KMS-11 (cell line): Measurements from ENCODE around the gene CCL4.
"Not testable (repeated sequence)": the region's sequence is repeated elsewhere in the genome, so short reads cannot be mapped to it uniquely, and the experiment has no call there.

Experiments used
- H2AFZ ChIP-seq: fragments of 200-600 bp; sonication (generic); 2 replicates; pipeline ENCODE4 v1.6.1; 2016; ENCODE audit warnings: antibody characterized with exemption, mixed run types, low read depth
- H3K27ac ChIP-seq: fragments of 200-600 bp; sonication (generic); 2 replicates; pipeline ENCODE4 v1.6.1; 2016; ENCODE audit warnings: mild to moderate bottlenecking, mixed run types
- H3K27me3 ChIP-seq: fragments of 200-600 bp; sonication (generic); 2 replicates; pipeline ENCODE4 v1.6.1; 2017; ENCODE audit warnings: mild to moderate bottlenecking, low read depth, mixed run types, moderate library complexity; ENCODE audit not compliant: insufficient read depth
- H3K36me3 ChIP-seq: fragments of 200-600 bp; sonication (generic); 2 replicates; pipeline ENCODE4 v1.6.1; 2017; ENCODE audit warnings: mild to moderate bottlenecking, mixed run types; ENCODE audit not compliant: insufficient read depth
- H3K4me1 ChIP-seq: fragments of 200-600 bp; sonication (generic); 2 replicates; pipeline ENCODE4 v1.6.1; 2016; ENCODE audit warnings: mild to moderate bottlenecking, low read depth, mixed run types; ENCODE audit not compliant: poor library complexity, severe bottlenecking
- H3K4me2 ChIP-seq: fragments of 200-600 bp; sonication (generic); 2 replicates; pipeline ENCODE4 v1.7.0; 2016; ENCODE audit warnings: mild to moderate bottlenecking, mixed run types
- H3K4me3 ChIP-seq: fragments of 200-600 bp; sonication (generic); IDR thresholded peaks from 2 replicates; pipeline ENCODE4 v1.6.1; 2017; ENCODE audit warnings: low read depth, low read length, mixed read lengths; ENCODE audit not compliant: insufficient read depth
- H3K79me2 ChIP-seq: fragments of 200-600 bp; sonication (generic); 2 replicates; pipeline ENCODE4 v1.6.1; 2016; ENCODE audit warnings: low read depth, mixed run types; ENCODE audit not compliant: insufficient read depth
- H3K9ac ChIP-seq: fragments of 200-600 bp; sonication (generic); 2 replicates; pipeline ENCODE4 v1.6.1; 2016; ENCODE audit warnings: mild to moderate bottlenecking, mixed run types
- H4K20me1 ChIP-seq: fragments of 200-600 bp; sonication (generic); 2 replicates; pipeline ENCODE4 v1.6.1; 2016; ENCODE audit warnings: mild to moderate bottlenecking, mixed run types; ENCODE audit not compliant: insufficient read depth
- TF ChIP-seq, protein P1 (sequence below): fragments of 200-600 bp; sonication (generic); conservative IDR thresholded peaks from 2 replicates; pipeline ENCODE4 v1.6.1; 2017; ENCODE audit warnings: low read depth, mild to moderate bottlenecking, antibody characterized with exemption, low read length, moderate library complexity, mixed read lengths

CCL4 gene

DNA sequence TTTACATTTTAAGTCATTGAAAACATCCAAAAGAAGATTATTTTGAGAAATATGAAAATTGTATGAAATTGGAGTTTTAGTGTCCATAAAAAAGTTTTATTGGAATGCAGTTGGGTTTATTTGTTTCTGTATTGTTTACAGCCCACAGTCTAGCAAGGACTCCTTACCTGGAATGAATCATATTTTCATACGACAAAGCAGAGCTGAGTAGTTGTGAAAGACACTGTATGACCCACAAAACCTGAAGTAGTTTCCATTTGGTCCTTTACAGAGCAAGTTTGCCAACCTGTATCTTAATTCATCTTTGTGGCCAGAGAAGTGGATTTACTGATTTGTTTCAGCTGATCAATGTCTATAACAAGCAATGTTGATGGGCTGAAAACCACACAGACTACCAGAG lies 29.3 kb upstream of the CCL4 start:
- H2AFZ ChIP-seq, result no peak overlapping the region
- H3K4me2 ChIP-seq, result no peak overlapping the region
- H3K36me3 ChIP-seq, result no peaks in the 10 kb centered on the region
- H3K9ac ChIP-seq, result no peak overlapping the region
- no peaks in the 10 kb centered on the region for H3K27me3 ChIP-seq
- TF ChIP-seq, protein P1, sequence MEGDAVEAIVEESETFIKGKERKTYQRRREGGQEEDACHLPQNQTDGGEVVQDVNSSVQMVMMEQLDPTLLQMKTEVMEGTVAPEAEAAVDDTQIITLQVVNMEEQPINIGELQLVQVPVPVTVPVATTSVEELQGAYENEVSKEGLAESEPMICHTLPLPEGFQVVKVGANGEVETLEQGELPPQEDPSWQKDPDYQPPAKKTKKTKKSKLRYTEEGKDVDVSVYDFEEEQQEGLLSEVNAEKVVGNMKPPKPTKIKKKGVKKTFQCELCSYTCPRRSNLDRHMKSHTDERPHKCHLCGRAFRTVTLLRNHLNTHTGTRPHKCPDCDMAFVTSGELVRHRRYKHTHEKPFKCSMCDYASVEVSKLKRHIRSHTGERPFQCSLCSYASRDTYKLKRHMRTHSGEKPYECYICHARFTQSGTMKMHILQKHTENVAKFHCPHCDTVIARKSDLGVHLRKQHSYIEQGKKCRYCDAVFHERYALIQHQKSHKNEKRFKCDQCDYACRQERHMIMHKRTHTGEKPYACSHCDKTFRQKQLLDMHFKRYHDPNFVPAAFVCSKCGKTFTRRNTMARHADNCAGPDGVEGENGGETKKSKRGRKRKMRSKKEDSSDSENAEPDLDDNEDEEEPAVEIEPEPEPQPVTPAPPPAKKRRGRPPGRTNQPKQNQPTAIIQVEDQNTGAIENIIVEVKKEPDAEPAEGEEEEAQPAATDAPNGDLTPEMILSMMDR, result no peak
- no peak overlapping the region for H3K27ac ChIP-seq
- H4K20me1 ChIP-seq, result no peaks in the 10 kb centered on the region
- no peak overlapping the region for H3K4me3 ChIP-seq
- H3K4me1 ChIP-seq, result no peaks in the 10 kb centered on the region
- H3K79me2 ChIP-seq, result no peaks in the 10 kb centered on the region

DNA sequence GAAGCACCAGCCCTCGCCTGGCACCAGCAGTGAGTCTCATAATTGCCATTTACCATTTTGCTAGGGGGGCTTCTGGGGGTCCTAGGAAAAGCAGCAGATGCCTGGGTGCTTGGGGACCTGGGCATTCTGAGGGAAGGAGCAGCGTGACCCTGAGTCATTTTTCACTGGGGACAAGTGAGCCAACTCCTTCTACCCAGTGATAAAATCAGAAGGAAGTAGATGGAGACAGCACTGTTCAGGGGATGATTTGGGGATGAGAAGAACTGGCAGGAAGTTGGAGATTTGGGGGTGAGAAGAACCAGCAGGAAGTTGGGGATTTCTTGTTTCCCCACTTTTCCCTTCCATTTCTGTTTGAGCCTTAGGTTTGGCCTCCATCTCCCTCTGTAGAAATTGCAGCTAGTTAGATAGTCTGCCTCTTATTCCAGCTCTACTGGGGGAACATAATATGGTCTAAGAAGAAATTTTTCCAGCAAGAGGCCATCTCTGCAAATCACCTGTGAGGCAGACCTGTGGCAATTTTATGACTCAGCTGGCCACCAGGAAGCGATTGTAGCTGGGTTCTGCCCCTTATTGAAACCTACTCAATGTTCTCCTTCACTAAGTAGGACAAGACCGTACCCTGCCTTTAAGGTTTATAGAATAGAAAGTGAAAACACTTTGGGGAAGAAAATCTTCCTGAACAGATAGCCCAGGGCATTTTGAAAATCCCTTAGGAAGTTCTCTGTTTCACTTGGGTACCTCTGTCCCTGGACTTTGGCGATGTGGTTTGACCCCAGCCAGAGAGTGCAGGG lies 21.8 kb upstream of the CCL4 start:
- not testable (repeated sequence) for H3K36me3 ChIP-seq, H3K27ac ChIP-seq, H3K79me2 ChIP-seq, H2AFZ ChIP-seq, H3K9ac ChIP-seq, H4K20me1 ChIP-seq, H3K4me3 ChIP-seq, H3K27me3 ChIP-seq
- H3K4me2 ChIP-seq, result 0 out of 2 replicates have a peak overlapping the region, but pooled peaks have one; percentile 13
- peaks cover 35% of the 10 kb centered on the region for H3K4me1 ChIP-seq

DNA sequence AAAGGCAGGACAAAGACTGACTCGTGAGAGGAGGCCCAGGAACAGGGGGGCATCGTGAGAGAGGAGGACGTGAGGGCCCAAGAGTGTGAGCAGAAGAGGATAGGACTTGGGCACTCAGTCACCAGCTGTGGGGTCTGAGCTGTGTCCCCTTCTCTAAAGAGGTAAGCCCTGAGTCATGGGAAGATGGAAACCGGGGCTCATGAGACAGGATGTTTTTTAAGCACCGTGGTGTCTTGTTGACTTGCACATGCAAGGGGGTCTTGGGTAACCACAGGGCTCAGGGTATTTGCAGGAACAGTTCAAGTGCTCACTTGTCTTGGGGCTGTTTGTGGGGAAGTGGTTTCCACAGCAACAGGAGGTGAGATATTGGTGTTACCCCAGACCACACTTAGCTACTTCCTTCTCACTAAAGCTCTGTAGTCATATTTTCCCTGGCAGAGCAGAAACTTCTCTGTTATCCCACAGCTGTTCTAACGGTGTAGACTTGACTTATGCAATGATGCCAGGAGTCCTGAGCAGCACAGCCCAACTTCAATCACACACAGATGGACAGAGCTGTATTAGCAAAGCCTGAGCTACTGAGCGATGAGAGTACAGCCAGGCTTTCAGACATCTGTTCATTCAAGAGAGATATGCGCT lies 21.0 kb upstream of the CCL4 start:
- not testable (repeated sequence) for H3K79me2 ChIP-seq, H3K27me3 ChIP-seq, H3K9ac ChIP-seq, H3K4me3 ChIP-seq, H3K27ac ChIP-seq, H3K36me3 ChIP-seq, H2AFZ ChIP-seq, H4K20me1 ChIP-seq
- 0 out of 2 replicates have a peak overlapping the region, but pooled peaks have one; percentile 13 for H3K4me2 ChIP-seq
- H3K4me1 ChIP-seq, result peaks cover 35% of the 10 kb centered on the region

DNA sequence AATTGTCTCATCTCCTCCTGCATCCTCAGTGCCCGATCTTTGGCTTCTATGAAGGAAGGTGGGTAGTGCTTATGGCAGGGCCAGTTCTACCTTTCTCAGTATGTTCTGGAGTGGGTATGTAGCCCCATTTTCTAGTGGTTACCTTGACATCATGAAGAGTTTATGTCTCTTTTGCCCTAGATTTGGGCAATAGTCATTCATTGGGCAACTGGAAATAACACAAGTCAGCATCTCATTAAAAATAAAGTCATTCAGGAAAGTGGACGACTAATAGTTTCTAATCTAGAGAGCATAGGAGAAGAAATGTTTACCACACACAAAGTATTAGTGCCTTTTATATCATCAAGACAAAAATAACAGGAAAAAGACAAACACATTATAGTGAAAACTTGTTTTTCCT lies 19.9 kb upstream of the CCL4 start:
- not testable (repeated sequence) for H3K27me3 ChIP-seq, H2AFZ ChIP-seq, H3K79me2 ChIP-seq, H4K20me1 ChIP-seq, H3K27ac ChIP-seq, H3K4me3 ChIP-seq, H3K36me3 ChIP-seq, H3K9ac ChIP-seq, H3K4me2 ChIP-seq
- H3K4me1 ChIP-seq, result peaks cover 38% of the 10 kb centered on the region

DNA sequence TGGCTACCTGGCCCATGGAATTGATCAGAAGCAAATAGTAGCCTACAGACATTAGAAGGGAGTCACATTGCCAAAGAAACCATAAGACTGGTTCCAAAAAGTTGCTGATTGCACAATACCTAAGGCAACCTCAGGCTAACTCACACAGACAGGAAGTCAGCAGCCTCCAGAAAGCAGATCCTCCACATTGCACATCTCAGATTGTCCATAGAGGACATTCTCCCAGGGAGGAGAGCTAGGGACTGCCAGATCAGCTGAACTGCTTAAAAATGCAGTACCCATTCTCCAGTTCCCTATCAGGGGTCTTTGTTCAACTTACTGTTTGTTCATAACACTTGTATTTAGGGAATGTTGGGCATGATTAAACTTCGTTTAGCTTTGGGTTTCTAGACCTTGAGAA lies 17.9 kb upstream of the CCL4 start:
- H3K36me3 ChIP-seq, result no peaks in the 10 kb centered on the region
- H4K20me1 ChIP-seq, result no peaks in the 10 kb centered on the region
- H3K9ac ChIP-seq, result no peak overlapping the region
- H3K79me2 ChIP-seq, result no peaks in the 10 kb centered on the region
- peak overlapping the region; percentile 22; the same call in 1 of the 2 replicates for H2AFZ ChIP-seq
- no peak overlapping the region for H3K4me3 ChIP-seq
- no peak overlapping the region for H3K27ac ChIP-seq
- no peak overlapping the region for H3K4me2 ChIP-seq
- H3K27me3 ChIP-seq, result no peaks in the 10 kb centered on the region
- TF ChIP-seq, protein P1, result no peak
- H3K4me1 ChIP-seq, result peaks cover 59% of the 10 kb centered on the region

DNA sequence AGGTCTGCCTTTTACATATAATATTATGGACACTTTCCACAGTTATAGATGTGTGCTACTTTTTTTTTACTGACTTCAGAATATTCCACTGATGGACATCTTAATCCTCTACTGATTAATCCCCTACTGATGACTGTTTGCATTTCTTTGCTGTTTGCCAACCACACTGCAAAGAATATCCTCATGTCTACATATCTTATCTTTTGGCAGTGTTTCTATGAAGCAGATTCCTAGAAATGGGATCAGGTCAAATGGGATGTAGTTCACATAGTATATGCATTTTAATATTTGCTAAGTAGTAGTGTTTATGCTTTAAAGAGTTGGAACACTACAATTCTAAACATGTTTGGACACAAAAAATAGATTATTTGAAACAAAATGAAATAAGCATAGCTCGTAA lies 16.8 kb upstream of the CCL4 start:
- no peak overlapping the region for H3K4me2 ChIP-seq
- H3K4me1 ChIP-seq, result peaks cover 69% of the 10 kb centered on the region
- no peak overlapping the region for H3K4me3 ChIP-seq
- no peaks in the 10 kb centered on the region for H3K36me3 ChIP-seq
- no peaks in the 10 kb centered on the region for H4K20me1 ChIP-seq
- H3K79me2 ChIP-seq, result no peaks in the 10 kb centered on the region
- no peaks in the 10 kb centered on the region for H3K27me3 ChIP-seq
- no peak overlapping the region for H3K27ac ChIP-seq
- TF ChIP-seq, protein P1, result no peak
- no peak overlapping the region for H2AFZ ChIP-seq
- H3K9ac ChIP-seq, result no peak overlapping the region

DNA sequence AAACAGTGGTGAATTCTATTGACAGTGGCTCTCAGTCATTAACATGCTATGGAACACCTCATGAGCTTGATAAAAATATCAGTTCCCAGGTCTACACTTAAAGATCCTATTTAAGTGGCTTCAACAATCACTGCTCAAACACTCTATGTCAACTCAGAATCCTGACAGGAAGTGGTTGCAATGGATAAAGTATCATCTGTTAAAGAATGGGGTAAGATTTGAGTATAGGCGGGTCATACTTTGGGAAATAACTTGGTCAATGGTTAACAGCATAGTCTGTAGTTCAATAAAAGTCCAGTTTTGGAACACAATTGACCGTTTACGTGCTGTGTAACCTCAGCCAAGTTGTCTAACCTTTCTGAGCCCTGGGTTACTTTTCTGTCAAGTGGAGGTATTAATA lies 16.2 kb upstream of the CCL4 start:
- H3K4me2 ChIP-seq, H3K27ac ChIP-seq, H2AFZ ChIP-seq, H3K36me3 ChIP-seq, H3K9ac ChIP-seq, H3K4me3 ChIP-seq, H3K27me3 ChIP-seq, H4K20me1 ChIP-seq, H3K79me2 ChIP-seq: not testable (repeated sequence)
- peaks cover 69% of the 10 kb centered on the region for H3K4me1 ChIP-seq
